ENCODE results near the gene C9orf85.
A peak's percentile ranks its signal among the peaks of the same experiment; 100 is the strongest.
"Not testable (repeated sequence)": the region's sequence is repeated elsewhere in the genome, so short reads cannot be mapped to it uniquely, and the experiment has no call there.

C9orf85 gene

GRCh38 chr9:71937070-71937625 lies 25.7 kb downstream of the C9orf85 start:
- TF ChIP-seq CTCF (IDR thresholded peaks at IDR 0.05; ENCODE audit: low read depth, low read length) = no peak
- no peak overlapping the region for H3K4me3 ChIP-seq (replicated peaks in 1 of 2; ENCODE audit: low read depth in 2 of 2, low read length in 2 of 2)

GRCh38 chr9:71937898-71938297 lies 26.5 kb downstream of the C9orf85 start:
- H3K4me3 ChIP-seq (replicated peaks in 1 of 2; ENCODE audit: low read depth in 2 of 2, low read length in 2 of 2) = no peak overlapping the region
- no peak for TF ChIP-seq CTCF (IDR thresholded peaks at IDR 0.05; ENCODE audit: low read depth, low read length)
- peak in 1 of 2 donors; percentile 35 for DNase-seq (ENCODE audit: low read depth in 2 of 2)

More at GRCh38 chr9:71937070-71937625, 25.7 kb downstream of the C9orf85 start:
- DNase-seq (ENCODE audit: low read depth in 2 of 2) = no peak

GRCh38 chr9:71941060-71941568 lies 29.7 kb downstream of the C9orf85 start:
- TF ChIP-seq CTCF (IDR thresholded peaks at IDR 0.05; ENCODE audit: low read depth, low read length) = no peak
- H3K4me3 ChIP-seq (replicated peaks in 1 of 2; ENCODE audit: low read depth in 2 of 2, low read length in 2 of 2) = no peak overlapping the region
- DNase-seq (ENCODE audit: low read depth in 2 of 2) = peak in 1 of 2 donors; percentile 64

- TF ChIP-seq CTCF (IDR thresholded peaks at IDR 0.05; ENCODE audit: low read depth, low read length) = no peak
- H3K4me3 ChIP-seq (replicated peaks in 1 of 2; ENCODE audit: low read depth in 2 of 2, low read length in 2 of 2) = no peak overlapping the region
- DNase-seq (ENCODE audit: low read depth in 2 of 2) = no peak
These were observed 30.6 kb downstream of the C9orf85 start for GRCh38 chr9:71941998-71942567.

GRCh38 chr9:71944754-71945375 lies 33.4 kb downstream of the C9orf85 start:
- no peak for DNase-seq (ENCODE audit: low read depth in 2 of 2)
- H3K4me3 ChIP-seq (replicated peaks in 1 of 2; ENCODE audit: low read depth in 2 of 2, low read length in 2 of 2) = no peak overlapping the region
- TF ChIP-seq CTCF (IDR thresholded peaks at IDR 0.05; ENCODE audit: low read depth, low read length) = no peak

- not testable (repeated sequence) for DNase-seq (ENCODE audit: low read depth in 2 of 2); H3K4me3 ChIP-seq (replicated peaks in 1 of 2; ENCODE audit: low read depth in 2 of 2, low read length in 2 of 2)
These were observed 43.2 kb downstream of the C9orf85 start for GRCh38 chr9:71954652-71955051.

GRCh38 chr9:71955300-71955915 lies 44.0 kb downstream of the C9orf85 start:
- H3K4me3 ChIP-seq (replicated peaks in 1 of 2; ENCODE audit: low read depth in 2 of 2, low read length in 2 of 2) = no peak overlapping the region
- no peak for DNase-seq (ENCODE audit: low read depth in 2 of 2)
- no peak for TF ChIP-seq CTCF (IDR thresholded peaks at IDR 0.05; ENCODE audit: low read depth, low read length)

All from cardiac fibroblast (primary cell).